GM18951 (cell line): ENCODE results near the gene KRTAP9-6.

Experiments
- POLR2A ChIP-seq: IDR thresholded peaks from 4 replicates; pipeline ENCODE4 v1.6.1; 2011; ENCODE audit warnings: mild to moderate bottlenecking; ENCODE audit not compliant: insufficient read length, insufficient read depth; ENCODE audit errors: extremely low read depth
- in situ Hi-C: fragments of 300-500 bp; cut with MboI; formaldehyde crosslinking; loops from one replicate; pipeline ENCODE4 v1.12.0; 2022; ENCODE audit warnings: low sequenced_read_pairs, mixed read lengths, inconsistent platforms; ENCODE audit not compliant: unreplicated experiment

The KRTAP9-6 gene

GRCh38 chr17:41287050-41287449 lies 21.9 kb downstream of the KRTAP9-6 start:
- no peak for TF ChIP-seq POLR2A
- in situ Hi-C loops = loop anchor here (10.0 kb wide), 1 partner anchor 108 kb away; the partner anchor contains the start of gene KRT31

DNA sequence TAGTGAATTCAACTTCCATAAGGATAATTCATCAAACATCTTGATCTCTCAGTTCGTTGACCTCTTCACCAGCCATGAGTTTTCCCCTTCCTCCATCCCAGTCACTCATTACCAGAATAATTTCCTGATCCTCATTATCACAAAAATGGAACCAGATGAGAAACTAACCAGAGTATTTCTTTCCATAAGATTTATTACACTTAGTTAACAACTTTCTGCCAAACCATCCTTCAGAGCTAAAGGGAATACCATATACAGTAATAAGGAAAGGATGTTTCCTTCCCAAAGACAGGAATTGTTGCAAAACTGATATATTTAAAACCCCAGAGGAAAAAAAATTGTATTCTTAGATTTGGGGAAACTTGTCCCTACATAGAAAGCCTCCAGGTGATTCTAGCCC lies 28.8 kb downstream of the KRTAP9-6 start:
- no peak for TF ChIP-seq POLR2A
- in situ Hi-C loops = no loop called here

- in situ Hi-C loops = no loop called here
- no peak for TF ChIP-seq POLR2A
Observed at GRCh38 chr17:41296846-41297245, 31.7 kb downstream of the KRTAP9-6 start.

- in situ Hi-C loops = no loop called here
- no peak for TF ChIP-seq POLR2A
Observed at GRCh38 chr17:41298458-41299135, 33.4 kb downstream of the KRTAP9-6 start.

DNA sequence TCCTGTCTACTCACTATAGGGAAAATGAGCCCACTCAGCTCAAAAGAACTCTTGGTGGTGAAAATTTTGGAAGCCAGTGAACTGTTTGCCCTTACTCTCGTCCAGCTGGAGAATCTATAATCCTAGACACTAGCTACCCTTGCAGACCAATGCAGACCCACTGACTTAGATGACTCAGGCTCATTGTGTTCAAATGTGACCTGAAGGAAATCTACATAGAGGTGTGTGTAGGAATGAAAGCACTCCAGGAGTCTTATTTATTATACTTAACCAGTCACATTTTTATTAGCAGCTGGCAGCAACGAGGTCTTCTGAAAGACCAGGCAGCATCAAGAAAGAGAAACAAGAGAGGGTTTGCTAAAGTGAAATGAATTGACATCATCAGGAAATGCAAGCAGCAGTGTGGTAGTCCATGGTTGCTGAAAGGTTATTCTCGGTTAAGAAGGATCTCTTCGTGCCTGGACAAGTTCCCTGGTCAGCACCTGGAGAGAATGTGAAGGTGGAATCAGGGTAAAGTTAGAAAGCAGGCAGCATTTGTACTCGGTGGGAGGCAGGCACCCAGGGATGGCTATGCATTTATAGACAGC lies 36.1 kb downstream of the KRTAP9-6 start:
- TF ChIP-seq POLR2A = no peak
- in situ Hi-C loops = no loop called here

DNA sequence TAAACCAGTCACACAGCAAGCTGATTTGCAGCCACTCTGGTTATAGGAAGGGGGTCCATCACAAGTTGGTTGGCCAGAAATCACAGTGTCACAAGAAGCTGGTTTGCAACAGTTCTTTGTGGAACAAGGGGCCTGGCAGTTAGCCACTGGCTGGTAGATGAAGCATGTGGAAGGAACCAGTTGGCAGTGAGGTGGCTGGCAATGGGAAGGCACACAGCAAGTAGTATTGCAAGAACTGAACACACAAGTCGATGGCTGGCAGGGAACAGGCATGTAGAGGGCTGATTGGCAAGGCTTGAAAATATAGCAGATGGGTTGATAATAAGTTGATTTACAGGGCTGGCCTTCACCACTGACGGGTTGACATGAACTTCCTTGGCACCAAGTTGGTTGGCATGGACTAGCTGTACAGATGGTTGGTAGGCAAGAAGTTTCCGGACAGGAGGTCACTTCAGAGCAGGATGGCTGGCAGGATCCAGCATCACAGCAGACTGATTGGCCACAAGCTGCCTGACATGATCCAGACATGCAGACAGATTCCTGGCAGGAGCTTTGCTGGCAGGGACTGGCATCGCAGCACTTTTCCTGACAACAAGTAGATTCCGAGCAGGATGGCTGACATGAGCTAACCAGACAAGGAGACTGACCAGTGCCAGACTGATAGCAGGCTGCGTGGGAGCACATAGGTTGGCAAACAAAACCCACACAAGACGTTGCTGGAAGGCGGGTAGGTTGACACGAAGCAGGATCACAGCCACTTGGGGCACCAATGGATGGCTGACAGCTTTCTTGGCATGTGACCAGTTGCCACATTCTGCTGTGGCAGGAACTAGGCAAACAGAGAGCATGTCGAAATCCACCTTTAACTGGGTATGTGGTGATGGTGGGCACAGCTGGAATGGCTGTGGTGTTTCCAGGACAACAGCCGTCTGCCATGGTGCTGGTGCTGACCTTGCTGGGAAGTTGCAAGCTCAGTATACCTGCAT lies 37.0 kb downstream of the KRTAP9-6 start, which contains the start of gene KRTAP29-1:
Gene KRTAP29-1 (minus strand): TSS at position 936 of the 986 bp plus-strand sequence. CDS start 0 bp downstream, at position 936.
- in situ Hi-C loops = no loop called here
- no peak for TF ChIP-seq POLR2A

GRCh38 chr17:41302981-41303380 lies 37.8 kb downstream of the KRTAP9-6 start:
- in situ Hi-C loops = no loop called here
- TF ChIP-seq POLR2A = no peak

DNA sequence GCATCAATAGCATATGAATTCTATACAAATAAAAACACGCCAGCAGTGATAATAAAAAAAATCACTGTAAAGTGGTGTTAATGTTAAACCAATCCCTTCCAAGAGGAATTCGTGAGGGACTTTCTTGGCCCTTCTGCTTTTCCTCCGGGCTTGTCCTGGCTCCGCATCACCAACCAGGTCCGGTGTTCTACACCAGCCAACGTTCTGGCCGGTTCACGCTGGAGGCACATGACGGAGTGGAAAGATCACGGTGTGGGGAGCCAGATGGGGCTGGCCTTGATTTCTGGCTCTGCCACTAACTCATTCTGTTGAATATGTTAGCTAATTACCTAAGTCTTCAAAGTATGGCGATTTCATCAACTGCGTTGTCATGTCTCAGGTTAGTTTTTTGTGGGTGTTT lies 38.9 kb downstream of the KRTAP9-6 start:
- TF ChIP-seq POLR2A = no peak
- in situ Hi-C loops = no loop called here

- in situ Hi-C loops = no loop called here
- TF ChIP-seq POLR2A = no peak
Observed at GRCh38 chr17:41307647-41308046, 42.5 kb downstream of the KRTAP9-6 start.

DNA sequence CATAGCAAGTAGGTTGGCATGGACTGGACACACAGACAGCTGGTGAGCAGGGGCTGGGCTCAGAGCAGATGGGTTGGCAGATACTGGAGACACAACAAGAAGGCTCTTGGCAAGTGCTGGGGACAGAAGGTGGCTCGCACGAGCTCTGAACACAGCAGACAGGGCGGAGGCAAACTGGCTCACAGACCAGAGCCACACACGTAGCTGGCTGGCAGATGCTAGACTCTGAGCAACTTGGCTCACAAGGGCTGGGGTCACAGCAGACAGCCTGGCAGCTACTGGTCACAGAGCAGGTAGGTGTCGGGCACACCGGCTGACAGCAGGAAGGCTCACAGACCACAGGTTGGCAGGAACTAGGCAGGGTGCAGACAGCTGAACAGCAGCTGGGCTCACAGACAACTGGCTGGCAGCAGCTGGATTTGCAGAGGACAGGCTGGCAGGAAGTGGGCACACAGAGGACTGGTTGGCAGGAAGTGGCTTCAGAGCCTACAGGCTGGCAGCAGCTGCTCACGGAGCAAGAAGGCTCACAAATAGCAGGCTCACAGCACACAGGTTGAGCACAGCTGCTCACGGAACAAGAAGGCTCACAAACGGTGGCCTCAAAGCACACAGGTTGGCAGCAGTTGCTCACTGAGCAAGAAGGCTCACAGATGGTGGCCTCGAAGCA lies 43.2 kb downstream of the KRTAP9-6 start:
- TF ChIP-seq POLR2A = no peak
- in situ Hi-C loops = no loop called here

- in situ Hi-C loops = no loop called here
- TF ChIP-seq POLR2A = no peak
Observed at GRCh38 chr17:41308918-41309359, 43.8 kb downstream of the KRTAP9-6 start, which contains the start of gene KRTAP16-1. Gene KRTAP16-1 (minus strand): TSS chr17:41309309. CDS start chr17:41309253, 56 bp downstream.

DNA sequence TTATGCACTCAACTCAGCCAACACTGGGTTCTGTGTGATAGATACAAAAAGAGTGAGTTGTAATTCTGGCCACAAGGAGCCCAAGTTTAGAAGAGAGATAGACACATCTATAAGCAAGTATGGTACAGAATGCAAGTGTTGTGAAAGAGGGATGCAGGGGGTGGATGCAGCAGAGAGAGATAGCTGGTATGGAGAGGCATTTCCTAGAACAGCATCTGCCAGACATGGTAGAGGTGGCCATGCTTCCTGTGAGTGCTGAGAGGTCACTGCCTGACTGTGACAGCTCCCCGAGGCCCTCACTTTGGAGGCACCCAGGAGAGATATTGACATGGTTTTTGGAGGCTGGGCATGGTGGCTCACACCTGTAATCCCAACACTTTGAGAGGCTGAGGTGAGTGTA lies 45.9 kb downstream of the KRTAP9-6 start:
- in situ Hi-C loops = no loop called here
- no peak for TF ChIP-seq POLR2A
